K562 (cell line): ENCODE results near the gene AP3S1. TPM values are rescaled to one million over a fixed set of nuclear protein-coding genes. Genes with fewer than 3 reads are reported as not detected.

Experiments
- ELF1 ChIP-seq: fragments of 200-800 bp; sonication (Bioruptor generic); IDR thresholded peaks from 2 replicates; pipeline ENCODE4 v1.6.1; 2016; ENCODE audit warnings: missing genetic modification characterization, missing compliant biosample characterization
- ILK ChIP-seq: fragments of 450-650 bp; IDR thresholded peaks from 2 replicates; pipeline ENCODE4 v1.6.1; 2016; ENCODE audit warnings: missing genetic modification characterization, low read depth, mild to moderate bottlenecking, missing compliant biosample characterization, moderate library complexity, borderline replicate concordance
- MGA ChIP-seq: fragments of 450-650 bp; IDR thresholded peaks from 2 replicates; pipeline ENCODE4 v1.6.1; 2016; ENCODE audit warnings: mild to moderate bottlenecking, moderate library complexity
- MLLT1 ChIP-seq, 2 experiments: fragments of 450-650 bp; IDR thresholded peaks; 2 replicates each; pipeline ENCODE4 v1.6.1; 2016
- SETDB1 ChIP-seq: IDR thresholded peaks from one replicate; pipeline ENCODE4 v1.6.1; 2012; ENCODE audit warnings: low read length, control low read depth, inconsistent platforms
- XRCC5 ChIP-seq: fragments of 200-400 bp; formaldehyde crosslinking; IDR thresholded peaks from 2 replicates; pipeline ENCODE4 v1.6.1; 2017; ENCODE audit warnings: low read depth, mild to moderate bottlenecking, low read length
- ZNF507 ChIP-seq: conservative IDR thresholded peaks from 2 replicates; pipeline ENCODE4 v1.6.1; 2017; ENCODE audit warnings: missing genetic modification characterization, missing compliant biosample characterization
- polyA plus RNA-seq, 8 experiments: library from polyadenylated mRNA; depleted of rRNA in 4 of 8; stranded (reverse) in 5 of 8; unstranded in 3 of 8; fragments of >200 nt; fragmentation: Nextera tagmentation in 2 of 8; fragmentation: Illumina TruSeq in 1 of 8; extraction: Ambion mirVana in 2 of 8; extraction: Trizol in 1 of 8; gene quantifications; 2 replicates each; pipeline versions ENCODE4 v1.2.1 to v1.2.3, GENCODE V29; 2011 to 2014; ENCODE audit warnings: inconsistent platforms in 1 of 8, missing spikeins in 1 of 8
- total RNA-seq, 7 experiments: library from RNA; depleted of rRNA in 6 of 7; stranded (reverse); fragments of >200 nt in 6 of 7; fragmentation: Illumina TruSeq in 2 of 7; extraction: Trizol in 2 of 7; gene quantifications; 2 replicates each; pipeline versions ENCODE4 v1.2.1 to v1.2.3, GENCODE V29; 2011 to 2021; ENCODE audit warnings: low replicate concordance in 1 of 7

AP3S1 gene
- total and polyA plus RNA-seq, 9 of the 15 experiments (the other 6 are each of a cell fraction or from before 2014, with no cell fraction given), result 46.1 to 106 (median 67.3) TPM

GRCh38 chr5:115895821-115896220 is 54.1 kb downstream of the AP3S1 start (continued):
- TF ChIP-seq MGA (no peak), ELF1 (no peak), MLLT1 (IDR thresholded peaks at IDR 0.05) (no peak), SETDB1 (no peak), XRCC5 (no peak), ZNF507 (no peak), ILK (no peak)
